ENCODE data around the gene MYEOV.

The MYEOV gene

GRCh38 chr11:69317401-69318092, 23.6 kb downstream of the MYEOV start:
- no peak for DNase-seq (ENCODE audit: low read depth, low spot score)

- DNase-seq (ENCODE audit: low read depth, low spot score), result no peak
Measured at GRCh38 chr11:69318093-69318420, 24.1 kb downstream of the MYEOV start.

- no peak for DNase-seq (ENCODE audit: low read depth, low spot score)
Measured at GRCh38 chr11:69319255-69320106, 25.5 kb downstream of the MYEOV start.

GRCh38 chr11:69320326-69320725, 26.4 kb downstream of the MYEOV start:
- no peak for DNase-seq (ENCODE audit: low read depth, low spot score)

GRCh38 chr11:69320756-69321741, 27.1 kb downstream of the MYEOV start:
- DNase-seq (ENCODE audit: low read depth, low spot score), result no peak

GRCh38 chr11:69321877-69322361, 28.0 kb downstream of the MYEOV start:
- no peak for DNase-seq (ENCODE audit: low read depth, low spot score)

GRCh38 chr11:69325446-69325845, 31.5 kb downstream of the MYEOV start:
- DNase-seq (ENCODE audit: low read depth, low spot score), result no peak

- DNase-seq (ENCODE audit: low read depth, low spot score), result no peak
Measured at GRCh38 chr11:69326622-69327219, 32.8 kb downstream of the MYEOV start.

- no peak for DNase-seq (ENCODE audit: low read depth, low spot score)
Measured at GRCh38 chr11:69327741-69328191, 33.8 kb downstream of the MYEOV start.

GRCh38 chr11:69328231-69328630, 34.3 kb downstream of the MYEOV start:
- no peak for DNase-seq (ENCODE audit: low read depth, low spot score)

- no peak for DNase-seq (ENCODE audit: low read depth, low spot score)
Measured at GRCh38 chr11:69329581-69329980, 35.6 kb downstream of the MYEOV start.

- DNase-seq (ENCODE audit: low read depth, low spot score), result no peak
Measured at GRCh38 chr11:69330330-69330729, 36.4 kb downstream of the MYEOV start.

- no peak for DNase-seq (ENCODE audit: low read depth, low spot score)
Measured at GRCh38 chr11:69333149-69333710, 39.3 kb downstream of the MYEOV start.

GRCh38 chr11:69333879-69334278, 39.9 kb downstream of the MYEOV start:
- no peak for DNase-seq (ENCODE audit: low read depth, low spot score)

GRCh38 chr11:69335007-69335780, 41.2 kb downstream of the MYEOV start:
- no peak for DNase-seq (ENCODE audit: low read depth, low spot score)

GRCh38 chr11:69335781-69336405, 41.9 kb downstream of the MYEOV start:
- DNase-seq (ENCODE audit: low read depth, low spot score), result no peak

GRCh38 chr11:69337211-69337721, 43.3 kb downstream of the MYEOV start:
- no peak for DNase-seq (ENCODE audit: low read depth, low spot score)

GRCh38 chr11:69339041-69339733, 45.2 kb downstream of the MYEOV start:
- no peak for DNase-seq (ENCODE audit: low read depth, low spot score)

Data from brain pericyte (primary cell).